GM19438 (cell line): ENCODE measurements around the gene C4B.

Experiments
- ATAC-seq: cut with Tn5 transposase; IDR thresholded peaks from one replicate; pipeline ENCODE4 v1.9.1; 2021; ENCODE audit warnings: low read depth; ENCODE audit not compliant: unreplicated experiment

C4B gene

GRCh38 chr6:32074996-32075532 is 60.5 kb downstream of the C4B start:
- no peak for ATAC-seq

- ATAC-seq: no peak
These were observed 61.2 kb downstream of the C4B start for GRCh38 chr6:32075781-32076180.

- no peak for ATAC-seq
These were observed 61.8 kb downstream of the C4B start for GRCh38 chr6:32076321-32076809.

GRCh38 chr6:32079566-32080290 is 65.1 kb downstream of the C4B start:
- ATAC-seq: no peak

DNA sequence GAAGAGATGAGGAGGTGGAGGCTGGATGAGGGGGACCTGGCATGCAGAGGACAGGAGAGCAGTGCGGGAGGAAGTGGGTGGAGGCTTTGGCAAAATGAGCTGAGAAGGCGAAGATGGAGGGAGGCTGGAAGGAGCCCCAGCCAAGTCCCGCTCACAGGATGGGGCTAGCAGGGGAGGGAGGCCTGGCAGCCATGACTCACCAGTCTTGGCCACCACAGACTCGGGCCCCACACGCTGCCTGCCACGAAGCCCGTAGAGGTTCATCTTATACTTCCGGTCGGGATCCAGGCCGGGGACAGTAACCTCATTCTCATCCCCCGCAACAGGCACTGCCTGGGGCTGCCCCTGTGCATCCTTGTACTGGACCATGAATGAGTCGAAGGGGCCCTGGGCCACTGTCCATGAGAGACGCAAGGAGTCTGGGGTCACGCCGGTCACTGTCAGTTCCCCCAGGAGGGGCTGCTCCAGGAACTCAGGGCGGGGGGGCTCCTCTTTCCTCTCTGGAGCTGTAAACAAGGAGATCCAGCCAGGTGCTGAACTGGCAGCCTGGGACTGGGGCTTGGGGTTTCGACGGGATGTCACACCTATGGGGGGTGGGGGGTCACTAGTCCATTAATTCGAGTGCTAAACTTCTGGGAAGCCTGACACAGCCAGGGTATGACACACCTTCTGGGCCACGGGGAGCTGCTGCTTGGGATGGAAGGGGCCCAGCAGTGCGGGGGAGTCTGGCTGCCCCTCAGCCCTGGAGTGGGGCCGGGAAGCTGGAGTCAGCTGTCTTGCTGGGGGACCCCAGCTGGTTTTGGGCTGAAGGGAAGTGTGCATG is 66.8 kb downstream of the C4B start:
- ATAC-seq: no peak

DNA sequence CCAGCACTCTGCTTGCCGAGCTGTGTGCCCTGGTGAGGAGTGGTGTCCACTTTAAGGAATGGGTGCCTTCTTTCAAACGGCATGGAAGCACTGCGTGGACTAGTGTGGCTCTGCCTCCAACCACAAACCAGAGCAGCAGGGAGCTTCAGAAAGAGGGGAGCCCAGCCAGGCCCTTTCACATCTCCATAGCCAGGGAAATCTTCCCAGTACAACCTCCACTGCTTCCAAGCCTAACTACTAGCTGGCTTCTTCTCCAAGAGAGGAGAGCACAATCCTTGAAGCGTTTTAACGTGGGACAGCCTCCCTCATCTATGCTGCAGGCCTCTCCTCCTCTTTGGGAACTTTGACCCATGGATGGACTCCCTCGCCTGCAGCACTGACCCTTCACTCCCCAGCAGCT is 67.9 kb downstream of the C4B start:
- no peak for ATAC-seq

DNA sequence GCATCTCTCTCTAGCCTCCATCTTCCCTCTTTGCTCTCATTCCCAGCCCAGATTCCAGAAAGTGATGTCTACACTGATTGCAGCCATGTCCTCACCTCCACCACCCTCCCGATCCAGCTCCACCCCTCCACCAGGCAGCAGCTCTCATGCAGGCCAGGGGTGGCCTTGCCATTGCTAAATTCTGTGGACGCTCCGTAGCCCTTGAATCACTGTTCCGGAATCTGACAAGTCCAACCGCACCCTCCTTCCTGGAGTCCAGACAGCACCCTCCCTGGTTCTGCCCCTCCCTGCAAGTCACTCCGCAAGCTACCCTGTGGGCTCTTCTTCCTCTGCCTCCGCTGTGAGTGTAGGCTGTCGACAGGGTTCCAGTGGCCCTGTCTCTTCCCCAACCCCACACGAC is 68.3 kb downstream of the C4B start:
- ATAC-seq: no peak

- ATAC-seq: no peak
These were observed 69.5 kb downstream of the C4B start for GRCh38 chr6:32083812-32084768.

DNA sequence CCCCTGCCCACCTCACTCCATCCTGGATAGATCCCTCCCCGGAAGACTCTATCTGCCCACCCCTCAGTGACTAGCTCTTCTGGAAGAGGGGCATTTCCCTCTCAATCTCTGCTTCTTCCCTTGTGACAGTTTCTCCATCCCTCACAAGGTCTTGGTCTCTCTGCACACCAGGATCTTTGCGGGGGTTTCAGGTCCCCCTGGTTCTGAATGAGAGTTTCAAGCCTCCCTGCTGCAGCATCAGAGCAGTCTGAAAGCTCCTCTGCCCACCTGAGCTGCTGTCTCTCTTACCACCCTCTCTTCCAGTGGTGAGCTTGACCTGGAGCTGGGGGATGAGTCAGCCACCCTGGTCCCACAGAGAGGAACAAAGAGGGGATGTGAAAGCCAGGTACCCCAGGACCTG is 70.2 kb downstream of the C4B start:
- no peak for ATAC-seq
